H1 (cell line): ENCODE measurements around the gene SSTR4. TPM values are rescaled to one million over a fixed set of nuclear protein-coding genes. Genes with fewer than 3 reads are reported as not detected.

ENCODE experiments used
- CTCF ChIA-PET: fragments of 300-600 bp; sonication (Branson Sonifier 250); formaldehyde crosslinking; loops from one replicate; lab custom pipeline; 2021; ENCODE audit not compliant: partially characterized antibody; lab: Charles Lee
- POLR2A ChIA-PET: fragments of 300-600 bp; sonication (Branson Sonifier 250); formaldehyde crosslinking; loops from one replicate; lab custom pipeline; 2021; ENCODE audit warnings: inconsistent platforms; ENCODE audit not compliant: partially characterized antibody; lab: Charles Lee
- DNase-seq, 2 experiments: peaks; one replicate each; pipeline versions ENCODE4 v3.0.0 to v3.0.0-alpha.2; 2010 to 2022; ENCODE audit warnings: low spot score in 2 of 2, low read depth in 1 of 2, mixed read lengths in 1 of 2
- FAIRE-seq: peaks from 2 replicates; lab custom pipeline; 2011; peaks lifted over from hg19 to GRCh38; lab: Jason Lieb, UNC
- H2AFZ ChIP-seq: 2 replicates; pipeline ENCODE4 v1.8.1; 2012; ENCODE audit warnings: low read length, inconsistent platforms
- H2AK5ac ChIP-seq: 2 replicates; pipeline ENCODE4 v1.6.1; 2013; ENCODE audit warnings: low read depth, low read length
- H2BK120ac ChIP-seq: replicated peaks from 2 replicates; pipeline ENCODE3; 2013; ENCODE audit warnings: low read depth, low read length, inconsistent platforms
- H2BK12ac ChIP-seq: 2 replicates; pipeline ENCODE4 v1.6.1; 2013; ENCODE audit warnings: low read depth, low read length
- H2BK15ac ChIP-seq: 2 replicates; pipeline ENCODE4 v1.6.1; 2013; ENCODE audit warnings: low read length
- H2BK20ac ChIP-seq: 2 replicates; pipeline ENCODE4 v1.6.1; 2013; ENCODE audit warnings: low read length
- H2BK5ac ChIP-seq: 2 replicates; pipeline ENCODE4 v1.6.1; 2013; ENCODE audit warnings: low read depth, low read length
- H3K14ac ChIP-seq: 2 replicates; pipeline ENCODE4 v1.6.1; 2013; ENCODE audit warnings: inconsistent platforms; ENCODE audit not compliant: insufficient read length
- H3K18ac ChIP-seq: 2 replicates; pipeline ENCODE4 v1.6.1; 2013; ENCODE audit warnings: low read length; ENCODE audit errors: extremely low read depth
- H3K23ac ChIP-seq: 2 replicates; pipeline ENCODE4 v1.6.1; 2013; ENCODE audit warnings: inconsistent platforms; ENCODE audit not compliant: insufficient read length
- H3K23me2 ChIP-seq: 2 replicates; pipeline ENCODE4 v1.6.1; 2013; ENCODE audit warnings: low read depth, low read length
- H3K27ac ChIP-seq: 2 replicates; pipeline ENCODE4 v1.6.1; 2011; ENCODE audit warnings: low read depth, low read length, inconsistent platforms
- H3K27me3 ChIP-seq, 4 experiments: replicated peaks in 1 of 4; 1 replicate in 1 of 4; 2 replicates in 3 of 4; pipeline versions ENCODE4 v1.6.1 to v1.8.1; 2011 to 2013; ENCODE audit warnings: low read length in 3 of 4, mild to moderate bottlenecking in 3 of 4, inconsistent platforms in 2 of 4, mixed read lengths in 2 of 4, moderate library complexity in 1 of 4; ENCODE audit not compliant: control insufficient read depth in 3 of 4, insufficient read depth in 3 of 4; ENCODE audit errors: extremely low read depth in 1 of 4
- H3K36me3 ChIP-seq, 4 experiments: 2 replicates each; pipeline versions ENCODE4 v1.6.1 to v1.8.1; 2011 to 2013; ENCODE audit warnings: mild to moderate bottlenecking in 4 of 4, low read length in 3 of 4, moderate library complexity in 2 of 4, control low read depth in 1 of 4, inconsistent platforms in 1 of 4; ENCODE audit not compliant: insufficient read depth in 4 of 4, control insufficient read depth in 2 of 4
- H3K4ac ChIP-seq: replicated peaks from 2 replicates; pipeline ENCODE3; 2013; ENCODE audit warnings: low read length, low read depth, mixed read lengths, inconsistent platforms; ENCODE audit not compliant: insufficient read length
- H3K4me1 ChIP-seq, 4 experiments: replicated peaks in 1 of 4; 1 replicate in 1 of 4; 2 replicates in 3 of 4; pipeline versions ENCODE4 v1.6.1 to v1.8.1; 2011 to 2013; ENCODE audit warnings: low read length in 3 of 4, inconsistent platforms in 2 of 4, mixed read lengths in 1 of 4; ENCODE audit not compliant: insufficient read depth in 4 of 4, control insufficient read depth in 3 of 4
- H3K4me2 ChIP-seq, 2 experiments: 2 replicates each; pipeline versions ENCODE4 v1.6.1 to v1.8.1; 2011 to 2013; ENCODE audit warnings: low read depth in 2 of 2, low read length in 2 of 2, control low read depth in 1 of 2, inconsistent platforms in 1 of 2, mild to moderate bottlenecking in 1 of 2; ENCODE audit not compliant: insufficient read depth in 1 of 2
- H3K4me3 ChIP-seq, 4 experiments: fragments of 200-600, 300-600 bp in 1 of 4; sonication (generic), shearing (Covaris generic), sonication (Bioruptor Twin) in 1 of 4; 2 replicates each; pipeline versions ENCODE4 v1.5.1 to v1.8.1; 2011 to 2016; ENCODE audit warnings: low read length in 4 of 4, low read depth in 3 of 4, control low read depth in 2 of 4, inconsistent platforms in 2 of 4, mild to moderate bottlenecking in 2 of 4, mixed read lengths in 1 of 4, moderate library complexity in 1 of 4; ENCODE audit not compliant: insufficient read depth in 2 of 4; ENCODE audit errors: extremely low read depth in 1 of 4
- H3K56ac ChIP-seq: replicated peaks from 2 replicates; pipeline ENCODE3; 2013; ENCODE audit warnings: low read depth, mild to moderate bottlenecking, mixed read lengths, low read length, inconsistent platforms; ENCODE audit not compliant: insufficient read length
- H3K79me1 ChIP-seq: 2 replicates; pipeline ENCODE4 v1.6.1; 2013; ENCODE audit warnings: low read depth, low read length, control low read depth
- H3K79me2 ChIP-seq, 2 experiments: 2 replicates each; pipeline versions ENCODE4 v1.6.1 to v1.8.1; 2012 to 2013; ENCODE audit warnings: low read length in 2 of 2, mild to moderate bottlenecking in 2 of 2, inconsistent platforms in 1 of 2; ENCODE audit not compliant: insufficient read depth in 2 of 2, control insufficient read depth in 1 of 2
- H3K9ac ChIP-seq, 4 experiments: replicated peaks in 1 of 4; 1 replicate in 1 of 4; 2 replicates in 3 of 4; pipeline versions ENCODE4 v1.6.1 to v1.8.1; 2011 to 2013; ENCODE audit warnings: low read depth in 3 of 4, low read length in 3 of 4, control low read depth in 2 of 4, mild to moderate bottlenecking in 2 of 4, moderate library complexity in 2 of 4, inconsistent platforms in 1 of 4; ENCODE audit errors: extremely low read depth in 1 of 4
- H3K9me3 ChIP-seq, 2 experiments: 2 replicates each; pipeline versions ENCODE4 v1.6.1 to v1.8.1; 2012 to 2013; ENCODE audit warnings: mild to moderate bottlenecking in 2 of 2, moderate library complexity in 2 of 2, control low read depth in 1 of 2, inconsistent platforms in 1 of 2, low read depth in 1 of 2, low read length in 1 of 2, mixed read lengths in 1 of 2; ENCODE audit not compliant: insufficient read depth in 2 of 2
- H4K20me1 ChIP-seq, 2 experiments: replicated peaks in 1 of 2; 2 replicates each; pipeline versions ENCODE3 to v1.8.1; 2011 to 2013; ENCODE audit warnings: inconsistent platforms in 2 of 2, low read length in 2 of 2, mild to moderate bottlenecking in 1 of 2; ENCODE audit not compliant: insufficient read depth in 2 of 2, control insufficient read depth in 1 of 2
- H4K5ac ChIP-seq: 2 replicates; pipeline ENCODE4 v1.6.1; 2013; ENCODE audit warnings: low read length, low read depth, mixed read lengths, inconsistent platforms; ENCODE audit not compliant: insufficient read length
- H4K8ac ChIP-seq: 2 replicates; pipeline ENCODE4 v1.8.0; 2013; ENCODE audit warnings: mild to moderate bottlenecking, moderate library complexity, low read length, inconsistent platforms; ENCODE audit not compliant: insufficient read depth; ENCODE audit errors: extremely low read depth
- H4K91ac ChIP-seq: replicated peaks from 2 replicates; pipeline ENCODE3; 2013; ENCODE audit warnings: low read length, mixed read lengths, inconsistent platforms; ENCODE audit not compliant: insufficient read length
- ASH2L ChIP-seq: fragments of 200-600, 300-600 bp; sonication (generic); IDR thresholded peaks from one replicate; pipeline ENCODE4 v1.7.1; 2017; ENCODE audit warnings: low read length
- ATF3 ChIP-seq: IDR thresholded peaks from 2 replicates; pipeline ENCODE4 v1.6.1; 2011; ENCODE audit warnings: low read depth, mild to moderate bottlenecking, low read length; ENCODE audit not compliant: insufficient read depth
- EZH2 ChIP-seq: fragments of 200-600 bp; sonication (generic); IDR thresholded peaks from 2 replicates; pipeline ENCODE4 v1.7.1; 2012; ENCODE audit warnings: low read depth, mild to moderate bottlenecking, moderate library complexity, low read length, inconsistent platforms; ENCODE audit not compliant: severe bottlenecking
- HDAC6 ChIP-seq: IDR thresholded peaks from one replicate; pipeline ENCODE4 v1.7.1; 2012; ENCODE audit warnings: low read depth, mild to moderate bottlenecking, inconsistent platforms, low read length, moderate library complexity
- MAFK ChIP-seq: IDR thresholded peaks from 2 replicates; pipeline ENCODE4 v1.6.1; 2012; ENCODE audit warnings: low read depth, mild to moderate bottlenecking, improper control_type of control experiment, low read length
- RFX5 ChIP-seq: IDR thresholded peaks from 2 replicates; pipeline ENCODE4 v1.6.1; 2011; ENCODE audit warnings: low read depth, low read length, improper control_type of control experiment, borderline replicate concordance
- SP1 ChIP-seq: IDR thresholded peaks from 2 replicates; pipeline ENCODE4 v1.6.1; 2011; ENCODE audit warnings: low read depth, low read length
- SP2 ChIP-seq: IDR thresholded peaks from 2 replicates; pipeline ENCODE4 v1.6.1; 2012; ENCODE audit warnings: mild to moderate bottlenecking, low read length, inconsistent platforms
- ZNF274 ChIP-seq: IDR thresholded peaks from 2 replicates; pipeline ENCODE4 v1.7.0; 2012; ENCODE audit warnings: low read length, borderline replicate concordance; ENCODE audit errors: extremely low read depth
- polyA plus RNA-seq, 7 experiments: library from polyadenylated mRNA; depleted of rRNA in 3 of 7; stranded (reverse) in 5 of 7; unstranded in 2 of 7; fragments of >200 nt in 5 of 7; fragments of 200-250 nt in 2 of 7; gene quantifications; 1 replicate in 5 of 7; 2 replicates in 1 of 7; 4 replicates in 1 of 7; pipeline versions ENCODE4 v1.2.1 to v1.2.3, GENCODE V29; 2011 to 2013; ENCODE audit warnings: missing spikeins in 2 of 7, mixed read lengths in 2 of 7
- total RNA-seq: library from RNA; stranded (reverse); fragmentation: NEBNext Ultra II Directional; extraction: Animal tissue kit (Norgen Biotek cat#: 25700); gene quantifications from 2 replicates; pipeline ENCODE4 v1.2.1, GENCODE V29; 2021

SSTR4 gene
- total and polyA plus RNA-seq, 2 of the 8 experiments (the other 6 are each of a cell fraction or from before 2014, with no cell fraction given): 0.05 TPM; not detected in 1

- Histone ChIP-seq H3K4me1 (peaks cover 0 to 4% (median 3%) of the 10 kb centered on the region in 4 experiments; a peak in 3 of 7 replicates), H2BK20ac (no peak overlapping the region), H2BK12ac (no peak overlapping the region), H2BK120ac (no peak overlapping the region), H3K79me2 (no peaks in the 10 kb centered on the region), H3K27ac (no peak overlapping the region), H3K56ac (no peak overlapping the region), H2AFZ (no peak overlapping the region), H3K36me3 (no peaks in the 10 kb centered on the region), H3K27me3 (no peaks in the 10 kb centered on the region), H3K4me2 (no peak overlapping the region), H4K91ac (no peak overlapping the region), H3K9me3 (no peaks in the 10 kb centered on the region), H4K5ac (no peak overlapping the region), H2BK15ac (no peak overlapping the region), H3K18ac (no peak overlapping the region), H3K23ac (no peak overlapping the region), H3K79me1 (no peaks in the 10 kb centered on the region), H3K23me2 (no peaks in the 10 kb centered on the region), H3K9ac (no peak overlapping the region), H3K4ac (no peak overlapping the region), H4K8ac (no peak overlapping the region), H3K4me3 (no peak overlapping the region), H3K14ac (no peak overlapping the region), H2BK5ac (no peak overlapping the region), H2AK5ac (no peak overlapping the region), H4K20me1 (no peaks in the 10 kb centered on the region)
- DNase-seq: no peak
- FAIRE-seq: no peak
- TF ChIP-seq ASH2L (no peak), SP1 (no peak), ZNF274 (no peak), HDAC6 (no peak), SP2 (no peak), MAFK (no peak), EZH2 (no peak), ATF3 (no peak), RFX5 (no peak)
- POLR2A ChIA-PET: no interaction called here
- CTCF ChIA-PET: no interaction called here
Measured at GRCh38 chr20:23005776-23006175, 29.3 kb upstream of the SSTR4 start.
